Measurements from ENCODE around the gene TTLL11.

Gene TTLL11

DNA sequence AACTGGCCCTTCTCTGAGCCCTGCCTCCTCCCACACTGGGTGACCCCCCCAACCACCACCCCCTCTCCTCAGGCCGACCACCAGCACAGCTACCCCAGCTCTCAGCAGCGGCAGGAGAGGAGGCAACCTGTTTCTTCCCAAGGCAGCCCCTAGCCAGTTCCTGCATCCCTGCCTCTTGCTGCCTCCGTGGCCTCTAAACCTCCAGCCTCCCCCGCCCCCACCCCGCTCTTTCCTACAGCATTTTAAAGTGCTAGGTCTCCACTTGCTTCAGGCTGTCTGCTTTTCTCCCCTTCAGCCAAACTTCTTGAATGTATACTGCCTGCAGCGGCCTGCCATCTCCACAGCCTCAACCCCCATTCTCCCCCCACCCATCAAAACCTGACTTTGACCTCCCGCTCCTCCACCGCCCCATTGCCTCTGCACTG is 306.1 kb downstream of the TTLL11 start:
- TF ChIP-seq, protein P1, sequence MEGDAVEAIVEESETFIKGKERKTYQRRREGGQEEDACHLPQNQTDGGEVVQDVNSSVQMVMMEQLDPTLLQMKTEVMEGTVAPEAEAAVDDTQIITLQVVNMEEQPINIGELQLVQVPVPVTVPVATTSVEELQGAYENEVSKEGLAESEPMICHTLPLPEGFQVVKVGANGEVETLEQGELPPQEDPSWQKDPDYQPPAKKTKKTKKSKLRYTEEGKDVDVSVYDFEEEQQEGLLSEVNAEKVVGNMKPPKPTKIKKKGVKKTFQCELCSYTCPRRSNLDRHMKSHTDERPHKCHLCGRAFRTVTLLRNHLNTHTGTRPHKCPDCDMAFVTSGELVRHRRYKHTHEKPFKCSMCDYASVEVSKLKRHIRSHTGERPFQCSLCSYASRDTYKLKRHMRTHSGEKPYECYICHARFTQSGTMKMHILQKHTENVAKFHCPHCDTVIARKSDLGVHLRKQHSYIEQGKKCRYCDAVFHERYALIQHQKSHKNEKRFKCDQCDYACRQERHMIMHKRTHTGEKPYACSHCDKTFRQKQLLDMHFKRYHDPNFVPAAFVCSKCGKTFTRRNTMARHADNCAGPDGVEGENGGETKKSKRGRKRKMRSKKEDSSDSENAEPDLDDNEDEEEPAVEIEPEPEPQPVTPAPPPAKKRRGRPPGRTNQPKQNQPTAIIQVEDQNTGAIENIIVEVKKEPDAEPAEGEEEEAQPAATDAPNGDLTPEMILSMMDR (conservative IDR thresholded peaks at IDR 0.05; ENCODE audit: low read depth): no peak
- POLR2A ChIA-PET (ENCODE audit: low non-redundant PET): no interaction called here
- DNase-seq (ENCODE audit: low spot score): no peak
- CTCF ChIA-PET: interaction anchor here (0.7 kb wide), 1 partner anchor 411 kb away, joined by 4 read pairs; no protein-coding TSS in a partner anchor
- peak overlapping the region; percentile 1 for H3K27ac ChIP-seq

DNA sequence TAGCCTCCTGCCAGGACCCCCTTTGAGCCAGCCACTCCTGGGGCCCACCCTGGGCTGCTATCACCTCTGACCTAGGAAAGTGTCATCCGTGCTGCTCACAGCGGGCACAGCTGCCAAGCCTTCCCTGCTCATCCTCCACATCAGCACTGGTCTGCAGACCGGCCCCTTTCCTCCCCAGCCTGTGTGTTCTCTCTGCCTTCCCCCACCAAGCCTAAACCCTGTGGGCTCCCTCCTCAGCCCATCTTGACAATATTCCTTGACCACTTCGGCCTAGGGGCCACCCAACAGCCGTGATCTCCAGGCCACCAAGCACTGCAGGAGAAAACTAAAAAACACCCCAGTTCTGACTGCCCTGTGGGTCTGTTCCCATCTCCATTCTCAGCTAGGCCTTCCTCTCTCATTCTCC is 306.6 kb downstream of the TTLL11 start:
- POLR2A ChIA-PET (ENCODE audit: low non-redundant PET): no interaction called here
- CTCF ChIA-PET: no interaction called here
- no peak for DNase-seq (ENCODE audit: low spot score)
- TF ChIP-seq, protein P1 (conservative IDR thresholded peaks at IDR 0.05; ENCODE audit: low read depth): no peak
- peak overlapping the region; percentile 1 for H3K27ac ChIP-seq

DNA sequence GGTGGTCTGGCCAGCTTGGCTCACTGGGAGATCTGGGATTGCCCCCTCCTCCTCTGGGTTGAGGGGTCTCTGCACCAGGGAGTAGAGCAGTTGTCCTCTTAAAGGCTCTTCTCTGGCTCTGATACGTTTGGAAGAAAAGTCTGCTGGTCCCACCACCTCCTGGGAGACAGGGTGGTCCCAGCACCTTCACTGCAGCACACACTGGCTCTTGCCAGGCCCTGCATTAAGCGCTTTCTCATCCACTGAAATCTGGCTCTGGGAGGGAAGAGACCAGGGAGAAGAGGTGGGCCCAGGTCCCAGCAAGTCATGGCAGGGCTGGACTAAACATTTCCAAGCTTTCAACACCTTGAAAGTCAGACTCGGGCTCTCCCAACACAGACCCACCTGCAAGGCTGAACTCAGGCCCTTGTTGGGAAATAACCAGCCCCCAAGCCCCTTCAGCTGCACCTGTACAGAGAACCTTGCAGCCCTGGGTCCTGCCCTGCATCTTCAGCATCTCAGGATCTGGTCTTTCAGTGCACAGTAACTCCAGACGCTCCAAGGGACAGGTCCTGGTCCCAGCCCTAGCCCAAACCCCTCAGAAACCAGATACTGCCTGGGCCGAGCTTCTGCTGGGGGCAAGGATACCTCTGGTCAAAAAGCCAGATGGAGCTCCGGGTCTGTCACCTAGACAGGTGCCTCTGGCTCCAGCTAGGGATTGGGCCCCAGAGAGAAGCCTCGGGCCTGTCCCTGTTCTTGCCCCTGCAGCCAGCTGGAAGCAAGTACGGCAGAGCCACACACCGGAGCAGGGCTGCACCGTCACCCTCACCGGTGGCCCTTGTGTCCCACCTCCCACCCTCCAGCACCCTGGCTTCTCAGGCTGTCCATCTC is 307.2 kb downstream of the TTLL11 start:
- peak overlapping the region; percentile 1 for H3K27ac ChIP-seq
- DNase-seq (ENCODE audit: low spot score): no peak
- TF ChIP-seq, protein P1 (conservative IDR thresholded peaks at IDR 0.05; ENCODE audit: low read depth): no peak
- ChIA-PET POLR2A (ENCODE audit: low non-redundant PET) (no interaction called here), CTCF (no interaction called here)

DNA sequence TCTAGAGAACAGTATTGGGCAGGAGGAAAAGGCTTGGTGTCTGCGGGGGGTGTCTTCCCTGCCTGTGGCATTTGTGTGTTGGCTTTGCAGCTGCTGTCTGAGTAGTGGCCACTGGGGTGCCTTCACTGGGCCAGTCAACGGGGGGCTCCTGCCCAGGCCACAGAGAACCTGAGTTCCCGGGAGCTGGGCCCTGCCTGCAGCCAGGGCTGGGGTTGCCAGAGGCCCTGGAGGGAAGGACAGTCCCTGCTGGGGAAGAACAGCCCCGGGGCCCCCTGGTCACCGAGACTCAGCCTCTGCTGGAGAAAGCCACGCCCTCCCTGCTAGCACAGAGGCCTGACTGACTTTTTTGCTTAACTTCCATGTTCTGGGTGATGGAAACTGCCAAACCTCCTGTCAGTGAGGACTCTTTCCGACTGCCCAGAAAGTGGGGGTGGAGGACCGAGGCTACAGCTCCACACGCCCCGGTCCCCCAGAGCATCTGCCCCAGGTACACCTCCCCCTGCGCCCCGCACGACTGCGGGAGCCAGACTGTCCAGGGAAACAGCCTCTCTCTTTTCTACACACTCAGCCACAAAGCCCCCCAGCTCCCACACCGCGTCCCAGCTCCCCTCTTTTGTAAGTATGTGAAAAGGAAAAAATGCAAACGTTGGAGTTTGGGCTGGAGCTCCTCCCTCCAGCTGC is 308.2 kb downstream of the TTLL11 start:
- POLR2A ChIA-PET (ENCODE audit: low non-redundant PET): no interaction called here
- CTCF ChIA-PET: interaction anchor here (0.5 to 0.7 kb wide), 5 partner anchors 32 to 734 kb away, joined by 3 to 7 read pairs (median 3); partner anchors contain the start of gene OR1J4
- TF ChIP-seq, protein P1 (conservative IDR thresholded peaks at IDR 0.05; ENCODE audit: low read depth): no peak
- DNase-seq (ENCODE audit: low spot score): no peak
- H3K27ac ChIP-seq: peak overlapping the region; percentile 29

DNA sequence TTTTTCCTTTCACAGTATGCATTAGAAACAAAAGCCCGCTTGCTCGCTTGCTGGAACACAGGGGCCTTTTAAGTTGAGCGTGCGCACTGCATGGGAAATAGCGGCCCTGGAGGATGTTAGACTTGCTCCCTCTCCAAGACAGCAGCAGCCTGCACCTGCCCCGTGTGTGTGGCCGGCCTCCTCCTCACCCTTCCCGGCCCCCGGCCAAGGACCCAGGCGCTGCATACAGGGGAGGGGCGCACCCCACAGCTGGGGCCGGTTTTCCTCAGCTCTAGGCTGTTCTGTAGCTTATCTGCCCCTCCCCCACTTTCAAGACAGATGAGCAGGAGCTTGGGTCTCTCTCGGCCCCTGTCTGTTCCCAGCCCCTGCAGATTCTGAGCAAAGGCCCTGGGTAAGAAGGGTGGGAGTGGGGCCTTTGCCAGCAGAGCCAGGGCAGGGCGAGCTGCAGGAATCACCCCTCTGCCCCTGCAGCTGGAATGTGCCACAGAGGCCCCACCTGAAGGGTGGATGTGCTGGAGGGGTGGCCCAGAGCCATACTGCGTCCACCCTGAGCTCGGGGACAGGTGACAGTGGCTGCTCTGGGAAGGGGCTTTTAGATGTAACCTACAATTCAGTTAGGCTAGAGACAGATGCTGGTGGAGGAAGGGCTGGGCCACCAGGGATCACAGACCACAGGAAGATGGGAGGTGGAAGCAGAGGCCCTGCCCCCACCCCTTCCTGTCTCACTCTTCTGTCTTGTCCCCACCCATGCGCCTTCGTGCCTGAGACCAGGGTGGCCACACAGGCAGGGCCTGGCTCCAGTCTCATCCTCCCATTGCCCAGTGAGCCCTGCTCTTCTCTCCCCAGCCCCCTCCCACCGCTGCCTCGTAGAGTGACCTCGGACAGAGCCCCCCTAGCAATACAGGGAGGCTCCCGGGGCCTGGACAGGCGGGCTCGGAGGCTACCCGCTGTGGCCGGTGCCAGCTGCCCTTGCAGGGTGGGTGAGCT is 309.3 kb downstream of the TTLL11 start:
- DNase-seq (ENCODE audit: low spot score): no peak
- CTCF ChIA-PET: interaction anchor here (0.5 to 0.6 kb wide), 2 partner anchors 20 to 735 kb away, joined by 3 read pairs; partner anchors contain the start of gene OR1J4
- TF ChIP-seq, protein P1 (conservative IDR thresholded peaks at IDR 0.05; ENCODE audit: low read depth): no peak
- H3K27ac ChIP-seq: peak overlapping the region; percentile 29
- POLR2A ChIA-PET (ENCODE audit: low non-redundant PET): no interaction called here

All from RWPE1 (cell line).